Transverse colon (tissue), 4 donors: Measurements from ENCODE around the gene MGST1. TPM values are rescaled to one million over a fixed set of nuclear protein-coding genes. Genes with fewer than 3 reads are reported as not detected.
"Not testable (repeated sequence)": the region's sequence is repeated elsewhere in the genome, so short reads cannot be mapped to it uniquely, and the experiment has no call there.

Source experiments
- DNase-seq: peaks from one replicate; pipeline ENCODE4 v3.0.0-alpha.2; 2019
- H3K27ac ChIP-seq, 4 donors: fragments of 200-600 bp; sonication (generic); 2 replicates each; pipeline ENCODE4 v1.5.1; 2016 to 2018; ENCODE audit warnings: inconsistent platforms in 4 of 4
- H3K27me3 ChIP-seq: fragments of 200-600 bp; sonication (generic); 2 replicates; pipeline ENCODE4 v1.5.1; 2017; ENCODE audit warnings: inconsistent platforms
- H3K36me3 ChIP-seq, 4 donors: fragments of 200-600 bp; sonication (generic); 2 replicates each; pipeline ENCODE4 v1.5.1; 2017 to 2019; ENCODE audit warnings: inconsistent platforms in 4 of 4
- H3K4me1 ChIP-seq, 4 donors: fragments of 200-600 bp; sonication (generic); 2 replicates each; pipeline ENCODE4 v1.5.1; 2017 to 2020; ENCODE audit warnings: inconsistent platforms in 4 of 4
- H3K4me3 ChIP-seq, 4 donors: fragments of 200-600 bp; sonication (generic); 1 replicate in 1 of 4; 2 replicates in 3 of 4; pipeline versions ENCODE4 v1.5.1 to v1.6.1; 2017 to 2019; ENCODE audit warnings: inconsistent platforms in 4 of 4
- H3K9me3 ChIP-seq, 2 donors: fragments of 200-600 bp; sonication (generic); 2 replicates each; pipeline ENCODE4 v1.5.1; 2017 to 2019; ENCODE audit warnings: inconsistent platforms in 2 of 2
- EP300 ChIP-seq: sonication (generic); formaldehyde crosslinking; IDR thresholded peaks from one replicate; pipeline ENCODE4 v1.6.1; 2017; ENCODE audit warnings: antibody characterized with exemption, low read depth
- POLR2A ChIP-seq: fragments of 450-650 bp; IDR thresholded peaks from one replicate; pipeline ENCODE4 v1.6.1; 2016; ENCODE audit warnings: antibody characterized with exemption, mild to moderate bottlenecking, moderate library complexity
- POLR2AphosphoS5 ChIP-seq, 3 donors: sonication (generic); formaldehyde crosslinking; IDR thresholded peaks; one replicate each; pipeline ENCODE4 v1.6.1; 2016; ENCODE audit warnings: antibody characterized with exemption in 3 of 3
- WGBS, 2 donors: methylation state at CpG; one replicate each; pipeline ENCODE4 v1.1.5; 2018; ENCODE audit warnings: low coverage in 1 of 2; 5-methylcytosine and 5-hydroxymethylcytosine counted together
- in situ Hi-C, 4 donors: fragments of 200-750 bp; cut with MboI; loops; one replicate each; pipeline versions ENCODE4 v1.15.0 to v1.15.1; 2017; ENCODE audit warnings: low sequenced_read_pairs in 3 of 4, low pct_ligation_motif_present in 1 of 4, low pct_unique_long_range_greater_than_20kb in 1 of 4
- intact Hi-C: fragments of 100-400 bp; cut with DNase I; formaldehyde crosslinking; loops from one replicate; pipeline ENCODE4 v1.15.1; 2023; ENCODE audit warnings: low total_unique reads
- total RNA-seq, 4 donors: library from RNA; depleted of rRNA; stranded (reverse); fragments of >200 nt; gene quantifications; one replicate each; pipeline ENCODE4 v1.1.0, GENCODE V29; 2016
- TF ChIP-seq, protein P1 (sequence below), 5 experiments: fragments of 200-600 bp in 3 of 5; fragments of 450-650 bp in 2 of 5; sonication (generic) in 3 of 5; IDR thresholded peaks; 1 replicate in 2 of 5; 2 replicates in 3 of 5; pipeline ENCODE4 v1.5.1; 2016 to 2017; ENCODE audit warnings: antibody characterized with exemption in 5 of 5, inconsistent platforms in 3 of 5, mild to moderate bottlenecking in 2 of 5, moderate library complexity in 1 of 5

MGST1 gene
- total RNA-seq, 4 donors from 2014 or later, result 58.7 to 1,102 (median 246) TPM

DNA sequence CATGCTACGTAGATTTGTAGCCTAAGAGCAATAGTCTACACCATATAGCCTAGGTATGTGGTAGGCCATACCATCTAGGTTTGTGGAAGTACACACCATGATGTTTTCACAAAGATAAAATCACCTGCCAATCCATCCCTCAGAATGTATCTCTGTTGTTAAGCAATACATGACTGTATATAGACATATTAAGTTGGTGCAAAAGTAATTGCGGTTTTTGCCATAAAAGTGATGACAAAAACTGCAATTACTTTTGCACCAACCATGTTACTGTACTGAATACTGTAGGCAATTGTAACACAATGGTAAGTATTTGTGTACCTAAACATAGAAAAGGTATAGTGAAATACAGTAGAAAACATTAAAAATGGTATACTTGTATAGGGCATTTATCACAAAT lies 40.5 kb downstream of the MGST1 start:
- peaks cover 5 to 9% (median 7%) of the 10 kb centered on the region in 4 donors for H3K4me1 ChIP-seq
- H3K27me3 ChIP-seq, result no peaks in the 10 kb centered on the region
- no peaks in the 10 kb centered on the region for H3K9me3 ChIP-seq
- no peak overlapping the region for H3K27ac ChIP-seq
- H3K36me3 ChIP-seq, result no peaks in the 10 kb centered on the region
- TF ChIP-seq POLR2AphosphoS5 (IDR thresholded peaks at IDR 0.05) (no peak), EP300 (no peak), POLR2A (no peak)
- TF ChIP-seq, protein P1, sequence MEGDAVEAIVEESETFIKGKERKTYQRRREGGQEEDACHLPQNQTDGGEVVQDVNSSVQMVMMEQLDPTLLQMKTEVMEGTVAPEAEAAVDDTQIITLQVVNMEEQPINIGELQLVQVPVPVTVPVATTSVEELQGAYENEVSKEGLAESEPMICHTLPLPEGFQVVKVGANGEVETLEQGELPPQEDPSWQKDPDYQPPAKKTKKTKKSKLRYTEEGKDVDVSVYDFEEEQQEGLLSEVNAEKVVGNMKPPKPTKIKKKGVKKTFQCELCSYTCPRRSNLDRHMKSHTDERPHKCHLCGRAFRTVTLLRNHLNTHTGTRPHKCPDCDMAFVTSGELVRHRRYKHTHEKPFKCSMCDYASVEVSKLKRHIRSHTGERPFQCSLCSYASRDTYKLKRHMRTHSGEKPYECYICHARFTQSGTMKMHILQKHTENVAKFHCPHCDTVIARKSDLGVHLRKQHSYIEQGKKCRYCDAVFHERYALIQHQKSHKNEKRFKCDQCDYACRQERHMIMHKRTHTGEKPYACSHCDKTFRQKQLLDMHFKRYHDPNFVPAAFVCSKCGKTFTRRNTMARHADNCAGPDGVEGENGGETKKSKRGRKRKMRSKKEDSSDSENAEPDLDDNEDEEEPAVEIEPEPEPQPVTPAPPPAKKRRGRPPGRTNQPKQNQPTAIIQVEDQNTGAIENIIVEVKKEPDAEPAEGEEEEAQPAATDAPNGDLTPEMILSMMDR (IDR thresholded peaks at IDR 0.05), result no peak
- no peak for DNase-seq
- in situ Hi-C loops, result no loop called here
- 66 to 67% methylated on average over 2 of the region's 2 CpGs for WGBS, 2 donors
- intact Hi-C loops, result no loop called here
- H3K4me3 ChIP-seq, result no peak overlapping the region

DNA sequence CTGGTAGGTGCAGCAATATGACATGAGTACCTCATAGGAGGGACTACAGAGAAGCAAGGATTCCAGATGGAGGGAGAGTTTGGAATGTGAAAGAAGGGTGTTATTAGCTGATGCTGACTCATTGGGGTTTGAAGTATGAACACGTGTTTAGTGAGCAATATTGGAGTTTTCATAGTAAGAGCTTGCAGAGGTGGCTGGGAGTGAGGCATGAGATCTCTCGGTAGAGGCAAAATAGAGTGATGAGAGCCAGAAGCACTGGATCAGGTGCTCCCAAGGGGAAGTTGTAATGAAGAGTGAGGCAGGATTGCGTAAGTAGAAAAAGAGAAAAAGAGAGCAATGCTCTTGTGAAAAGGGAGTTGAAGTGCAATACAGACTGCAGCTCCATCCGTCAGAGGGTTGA lies 42.1 kb downstream of the MGST1 start:
- 75 to 77% methylated on average over 4 of the region's 4 CpGs for WGBS, 2 donors
- Histone ChIP-seq H3K9me3 (peaks cover 0 to 3% of the 10 kb centered on the region in 2 donors), H3K4me1 (peaks cover 5 to 9% (median 7%) of the 10 kb centered on the region in 4 donors), H3K4me3 (no peak overlapping the region), H3K36me3 (no peaks in the 10 kb centered on the region), H3K27ac (no peak overlapping the region), H3K27me3 (no peaks in the 10 kb centered on the region)
- TF ChIP-seq POLR2A (no peak), POLR2AphosphoS5 (IDR thresholded peaks at IDR 0.05) (no peak), EP300 (no peak)
- TF ChIP-seq, protein P1 (IDR thresholded peaks at IDR 0.05), result no peak
- no peak for DNase-seq
- intact Hi-C loops (no loop called here), in situ Hi-C loops (no loop called here)

DNA sequence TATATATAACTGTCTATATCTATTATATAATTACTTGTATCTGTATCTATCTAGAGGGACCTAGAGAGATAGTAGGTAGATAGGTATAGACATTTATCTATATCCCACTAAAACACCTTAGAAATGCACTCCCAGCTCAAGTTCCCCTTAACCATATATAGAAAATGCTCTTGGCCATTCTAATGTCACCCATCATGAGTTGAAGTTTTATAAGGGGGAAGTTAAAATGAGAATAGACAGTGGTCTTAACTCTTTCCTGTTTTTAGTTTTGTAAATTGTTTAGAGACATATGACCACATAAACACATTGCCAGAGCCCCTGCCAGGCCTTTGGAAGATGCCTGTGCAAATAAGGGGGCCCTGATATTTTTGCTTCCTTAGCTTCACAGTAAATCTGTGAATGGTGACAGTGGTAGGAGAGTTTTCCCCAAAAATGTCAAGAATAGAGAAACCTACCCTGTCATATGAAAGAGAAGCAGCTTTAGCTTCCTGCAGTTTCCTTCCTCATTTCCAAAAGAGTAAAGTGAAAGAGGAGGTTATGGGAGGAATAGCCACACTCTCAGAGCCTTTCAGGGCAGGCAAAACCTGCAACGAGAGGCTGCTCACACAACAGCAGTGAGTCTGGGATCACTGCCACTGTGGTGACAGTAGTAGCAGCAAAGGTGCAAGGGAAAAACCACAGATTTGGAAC lies 45.5 kb downstream of the MGST1 start:
- in situ Hi-C loops (no loop called here), intact Hi-C loops (loop anchor here (5.0 kb wide), 1 partner anchor 574 kb away; no protein-coding TSS in a partner anchor)
- H3K4me3 ChIP-seq, result no peak overlapping the region
- H3K27me3 ChIP-seq, result no peaks in the 10 kb centered on the region
- no peaks in the 10 kb centered on the region for H3K4me1 ChIP-seq
- no peaks in the 10 kb centered on the region for H3K36me3 ChIP-seq
- no peak for TF ChIP-seq EP300
- no peak for TF ChIP-seq POLR2A
- TF ChIP-seq, protein P1 (IDR thresholded peaks at IDR 0.05), result no peak
- no peak for TF ChIP-seq POLR2AphosphoS5 (IDR thresholded peaks at IDR 0.05)
- 63 to 86% methylated on average over 1 of the region's 1 CpG for WGBS, 2 donors
- no peak overlapping the region for H3K27ac ChIP-seq
- DNase-seq, result no peak
- peaks cover 0 to 3% of the 10 kb centered on the region in 2 donors for H3K9me3 ChIP-seq

DNA sequence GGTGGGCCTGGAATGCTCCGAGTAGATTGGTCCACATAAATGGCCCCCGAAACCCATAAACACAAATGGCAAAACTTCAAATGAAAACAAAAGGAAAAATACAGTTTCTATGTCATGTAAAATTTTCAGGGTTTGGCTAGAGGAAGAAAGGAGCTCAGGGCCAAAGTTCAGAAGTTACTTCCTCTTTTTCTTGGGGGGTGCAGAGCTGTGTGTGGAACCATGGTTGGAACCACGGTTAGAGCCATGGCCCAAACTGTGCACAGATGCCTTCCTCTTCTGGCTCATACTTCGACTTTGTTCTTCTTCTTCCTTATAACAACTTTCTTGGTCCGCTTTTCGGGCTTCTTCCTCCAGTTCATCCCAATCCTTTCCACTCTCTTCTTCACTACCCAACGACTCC lies 51.7 kb downstream of the MGST1 start:
- Histone ChIP-seq H3K36me3 (no peaks in the 10 kb centered on the region), H3K4me1 (no peaks in the 10 kb centered on the region), H3K4me3 (no peak overlapping the region), H3K27me3 (no peaks in the 10 kb centered on the region), H3K27ac (no peak overlapping the region), H3K9me3 (no peaks in the 10 kb centered on the region)
- in situ Hi-C loops (no loop called here), intact Hi-C loops (no loop called here)
- 84 to 91% methylated on average over 7 of the region's 7 CpGs for WGBS, 2 donors
- TF ChIP-seq POLR2A (no peak), POLR2AphosphoS5 (IDR thresholded peaks at IDR 0.05) (no peak), EP300 (no peak)
- TF ChIP-seq, protein P1 (IDR thresholded peaks at IDR 0.05), result no peak
- no peak for DNase-seq

DNA sequence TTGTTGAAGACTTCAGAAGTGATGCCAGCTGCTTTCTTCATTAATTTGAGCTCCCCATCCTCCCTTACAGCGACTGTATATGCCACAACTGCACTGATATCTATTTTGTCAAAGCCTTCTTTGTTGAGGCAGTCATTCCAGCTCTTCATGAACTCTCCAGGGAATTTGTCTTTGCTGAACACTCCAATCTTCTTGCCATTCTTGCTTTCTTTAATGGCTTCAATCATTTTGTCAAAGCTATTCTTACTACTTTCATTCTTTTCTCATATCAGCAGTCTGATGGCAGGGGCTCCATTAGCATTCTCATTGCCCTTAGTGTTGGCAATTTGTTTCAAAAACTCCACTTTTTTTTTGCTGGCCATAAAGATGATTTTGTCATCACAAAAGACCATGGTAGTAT lies 54.4 kb downstream of the MGST1 start:
- H3K36me3 ChIP-seq, DNase-seq, H3K4me1 ChIP-seq, H3K27ac ChIP-seq, H3K9me3 ChIP-seq, H3K27me3 ChIP-seq, in situ Hi-C loops, H3K4me3 ChIP-seq, intact Hi-C loops: not testable (repeated sequence)
- WGBS, 2 donors, result 62 to 71% methylated on average over 1 of the region's 1 CpG
